H1 (cell line): ENCODE data around the gene PSAP. TPM values are rescaled to one million over a fixed set of nuclear protein-coding genes. Genes with fewer than 3 reads are reported as not detected.

ENCODE experiments used
- TAF1 ChIP-seq: IDR thresholded peaks from 2 replicates; pipeline ENCODE4 v1.6.1; 2011; ENCODE audit warnings: mild to moderate bottlenecking, low read depth, low read length
- polyA plus RNA-seq, 7 experiments: library from polyadenylated mRNA; depleted of rRNA in 3 of 7; stranded (reverse) in 5 of 7; unstranded in 2 of 7; fragments of >200 nt in 5 of 7; fragments of 200-250 nt in 2 of 7; gene quantifications; 1 replicate in 5 of 7; 2 replicates in 1 of 7; 4 replicates in 1 of 7; pipeline versions ENCODE4 v1.2.1 to v1.2.3, GENCODE V29; 2011 to 2013; ENCODE audit warnings: missing spikeins in 2 of 7, mixed read lengths in 2 of 7
- total RNA-seq: library from RNA; stranded (reverse); fragmentation: NEBNext Ultra II Directional; extraction: Animal tissue kit (Norgen Biotek cat#: 25700); gene quantifications from 2 replicates; pipeline ENCODE4 v1.2.1, GENCODE V29; 2021

Gene PSAP
- total and polyA plus RNA-seq, 2 of the 8 experiments (the other 6 are each of a cell fraction or from before 2014, with no cell fraction given): 386 to 504 TPM

GRCh38 chr10:71893920-71894319, 42.9 kb upstream of the PSAP start (continued):
- TF ChIP-seq TAF1: no peak
